SK-N-SH (cell line): Measurements from ENCODE around the gene SLC26A11. TPM values are rescaled to one million over a fixed set of nuclear protein-coding genes. Genes with fewer than 3 reads are reported as not detected.

Experiments used
- CTCF ChIA-PET: fragments of 300-600, 350-600 bp; formaldehyde crosslinking; extraction: SDS; loops from one replicate; lab custom pipeline; 2021; lab: Yijun Ruan, JAX
- POLR2A ChIA-PET: fragments of 350-600 bp; sonication (Branson Sonifier 250); formaldehyde crosslinking; extraction: SDS; loops from one replicate; lab custom pipeline; 2020; ENCODE audit warnings: antibody characterized with exemption, inconsistent platforms; lab: Yijun Ruan, JAX
- DNase-seq: peaks from one replicate; pipeline ENCODE4 v3.0.0; 2012
- H2AFZ ChIP-seq: fragments of 200-600 bp; sonication (generic); 2 replicates; pipeline ENCODE4 v1.8.1; 2016; ENCODE audit warnings: antibody characterized with exemption, mild to moderate bottlenecking, low read depth
- H3F3A ChIP-seq: fragments of 200-600 bp; sonication (generic); replicated peaks from 2 replicates; pipeline ENCODE3; 2016; ENCODE audit warnings: antibody characterized with exemption, mild to moderate bottlenecking; ENCODE audit not compliant: insufficient read depth
- H3K27ac ChIP-seq, 2 experiments: fragments of 200-500 bp in 1 of 2; fragments of 200-600 bp in 1 of 2; sonication (Bioruptor generic) in 1 of 2; sonication (generic), shearing (Covaris generic) in 1 of 2; 2 replicates each; pipeline versions ENCODE4 v1.5.1 to v1.6.1; 2014 to 2016; ENCODE audit warnings: low read depth in 2 of 2, inconsistent platforms in 1 of 2, low read length in 1 of 2, mild to moderate bottlenecking in 1 of 2, mixed read lengths in 1 of 2
- H3K27me3 ChIP-seq: fragments of 200-600 bp; sonication (generic), shearing (Covaris generic); 2 replicates; pipeline ENCODE4 v1.6.1; 2016; ENCODE audit warnings: mixed run types; ENCODE audit not compliant: insufficient read depth
- H3K36me3 ChIP-seq, 2 experiments: fragments of 200-500 bp in 1 of 2; fragments of 200-600 bp in 1 of 2; sonication (Bioruptor generic) in 1 of 2; sonication (generic) in 1 of 2; replicated peaks in 1 of 2; 2 replicates each; pipeline versions ENCODE3 to v1.5.1; 2014 to 2016; ENCODE audit warnings: low read length in 1 of 2, mild to moderate bottlenecking in 1 of 2; ENCODE audit not compliant: insufficient read depth in 2 of 2, control insufficient read depth in 1 of 2
- H3K4me1 ChIP-seq, 2 experiments: fragments of 200-500 bp in 1 of 2; fragments of 200-600 bp in 1 of 2; sonication (Bioruptor generic) in 1 of 2; sonication (generic), shearing (Covaris generic) in 1 of 2; 2 replicates each; pipeline versions ENCODE4 v1.5.1 to v1.6.1; 2014 to 2016; ENCODE audit warnings: low read depth in 1 of 2, low read length in 1 of 2, mixed run types in 1 of 2; ENCODE audit not compliant: insufficient read depth in 2 of 2, control insufficient read depth in 1 of 2
- H3K4me2 ChIP-seq: fragments of 200-600 bp; sonication (generic), shearing (Covaris generic); 2 replicates; pipeline ENCODE4 v1.6.1; 2017; ENCODE audit warnings: mixed run types
- H3K4me3 ChIP-seq, 2 experiments: fragments of 200-500 bp in 1 of 2; fragments of 200-600 bp in 1 of 2; sonication (Bioruptor generic) in 1 of 2; sonication (generic), shearing (Covaris generic) in 1 of 2; 2 replicates each; pipeline versions ENCODE4 v1.5.1 to v1.8.1; 2014 to 2016; ENCODE audit warnings: low read depth in 2 of 2, inconsistent platforms in 1 of 2, low read length in 1 of 2, mild to moderate bottlenecking in 1 of 2, mixed read lengths in 1 of 2, moderate library complexity in 1 of 2
- H3K79me2 ChIP-seq: fragments of 200-600 bp; sonication (generic); 2 replicates; pipeline ENCODE4 v1.8.1; 2017; ENCODE audit warnings: mild to moderate bottlenecking; ENCODE audit not compliant: insufficient read depth
- H3K9ac ChIP-seq: fragments of 200-600 bp; sonication (generic); 2 replicates; pipeline ENCODE4 v1.6.1; 2017; ENCODE audit warnings: mixed run types
- H3K9me2 ChIP-seq: fragments of 200-600 bp; sonication (generic); 2 replicates; pipeline ENCODE4 v1.6.1; 2017; ENCODE audit warnings: mixed run types
- H3K9me3 ChIP-seq: fragments of 200-600 bp; sonication (generic); 2 replicates; pipeline ENCODE4 v1.6.1; 2017; ENCODE audit warnings: mixed run types, mild to moderate bottlenecking, moderate library complexity
- H4K20me1 ChIP-seq: fragments of 200-600 bp; sonication (generic); 2 replicates; pipeline ENCODE4 v1.6.1; 2017; ENCODE audit warnings: mild to moderate bottlenecking, mixed run types; ENCODE audit not compliant: insufficient read depth
- EZH2phosphoT487 ChIP-seq: fragments of 200-600 bp; sonication (generic); IDR thresholded peaks from 2 replicates; pipeline ENCODE4 v1.6.1; 2017; ENCODE audit warnings: low read depth, mixed run types, mild to moderate bottlenecking, antibody characterized with exemption, moderate library complexity, borderline replicate concordance
- GATA2 ChIP-seq: sonication (generic); formaldehyde crosslinking; IDR thresholded peaks from 2 replicates; pipeline ENCODE4 v1.5.0; 2020; ENCODE audit warnings: mild to moderate bottlenecking, missing genetic modification reagents
- MEF2A ChIP-seq: IDR thresholded peaks from 2 replicates; pipeline ENCODE4 v1.4.0; 2012; ENCODE audit warnings: low read depth, borderline replicate concordance
- MXI1 ChIP-seq: IDR thresholded peaks from 2 replicates; pipeline ENCODE4 v1.6.1; 2012; ENCODE audit warnings: mild to moderate bottlenecking, low read depth, low read length, improper control_type of control experiment
- PBX3 ChIP-seq: IDR thresholded peaks from 2 replicates; pipeline ENCODE4; 2012
- RCOR1 ChIP-seq: fragments of 150-350 bp; IDR thresholded peaks from 2 replicates; pipeline ENCODE4 v1.6.1; 2017; ENCODE audit warnings: antibody characterized with exemption, low read length
- RFX5 ChIP-seq: IDR thresholded peaks from 2 replicates; pipeline ENCODE4 v1.6.1; 2012; ENCODE audit warnings: mild to moderate bottlenecking, improper control_type of control experiment, low read length
- SMC3 ChIP-seq: IDR thresholded peaks from 2 replicates; pipeline ENCODE4 v1.6.1; 2012; ENCODE audit warnings: low read depth, low read length, improper control_type of control experiment
- TCF12 ChIP-seq: IDR thresholded peaks from 2 replicates; pipeline ENCODE4 v1.4.0; 2012
- USF1 ChIP-seq: IDR thresholded peaks from 2 replicates; pipeline ENCODE4 v1.4.0; 2012; ENCODE audit warnings: low read depth, borderline replicate concordance
- USF2 ChIP-seq: fragments of 150-350 bp; IDR thresholded peaks from 2 replicates; pipeline ENCODE4 v1.6.1; 2017; ENCODE audit warnings: antibody characterized with exemption, low read length, low read depth, borderline replicate concordance
- ZBTB33 ChIP-seq: IDR thresholded peaks from 2 replicates; pipeline ENCODE4 v1.4.0; 2012; ENCODE audit warnings: low read depth, borderline replicate concordance
- WGBS: methylation state at CpG from one replicate; pipeline ENCODE4 v1.1.6; 2017; ENCODE audit warnings: low lambda C conversion rate; 5-methylcytosine and 5-hydroxymethylcytosine counted together
- polyA plus RNA-seq, 3 experiments: library from polyadenylated mRNA; depleted of rRNA; stranded (reverse); fragments of >200 nt; gene quantifications; 2 replicates each; pipeline ENCODE4 v1.2.3, GENCODE V29; 2012

SLC26A11 gene
- polyA plus RNA-seq, 1 of the 3 experiments (the other 2 are of a cell fraction) = 35.9 TPM

- DNase-seq = no peak
- Histone ChIP-seq H3K36me3 (peaks cover 19 to 68% of the 10 kb centered on the region in 2 experiments), H3K27me3 (no peaks in the 10 kb centered on the region), H3K9me3 (peaks cover 18% of the 10 kb centered on the region), H3K9ac (no peak overlapping the region), H3F3A (no peaks in the 10 kb centered on the region), H3K4me3 (no peak overlapping the region), H3K27ac (no peak overlapping the region), H4K20me1 (no peaks in the 10 kb centered on the region), H3K9me2 (no peaks in the 10 kb centered on the region), H3K4me2 (no peak overlapping the region), H3K79me2 (0 out of 2 replicates have a peak, but pooled peaks cover 6% of the 10 kb centered on the region), H3K4me1 (no peaks in the 10 kb centered on the region), H2AFZ (no peak overlapping the region)
- ChIA-PET POLR2A (no interaction called here), CTCF (interaction anchor here (1.0 to 1.8 kb wide), 3 partner anchors 16 to 154 kb away, joined by 4 to 7 read pairs (median 5); no protein-coding TSS in a partner anchor)
- 93% methylated on average over 9 of the region's 10 CpGs for WGBS
- no peak for TF ChIP-seq TCF12
- TF ChIP-seq EZH2phosphoT487 = no peak
- no peak for TF ChIP-seq USF1
- TF ChIP-seq RCOR1 = no peak
- no peak for TF ChIP-seq MXI1
- no peak for TF ChIP-seq PBX3
These were observed 17.2 kb downstream of the SLC26A11 start for GRCh38 chr17:80237386-80237785.

- H2AFZ ChIP-seq = no peak overlapping the region
- no peak overlapping the region for H3K27ac ChIP-seq
- no peak overlapping the region for H3K4me2 ChIP-seq
These were observed 22.3 kb downstream of the SLC26A11 start for GRCh38 chr17:80242505-80242904.

More at GRCh38 chr17:80242505-80242904, 22.3 kb downstream of the SLC26A11 start:
- ChIA-PET CTCF (interaction anchor here (1.0 kb wide), 1 partner anchor 234 kb away, joined by 3 read pairs; no protein-coding TSS in a partner anchor), POLR2A (no interaction called here)
- H3F3A ChIP-seq = no peaks in the 10 kb centered on the region
- no peaks in the 10 kb centered on the region for H3K4me1 ChIP-seq
- peaks cover 23 to 36% of the 10 kb centered on the region in 2 experiments for H3K36me3 ChIP-seq
- no peak overlapping the region for H3K9ac ChIP-seq
- WGBS = 86% methylated on average over 14 of the region's 14 CpGs
- no peaks in the 10 kb centered on the region for H3K79me2 ChIP-seq
- TF ChIP-seq GATA2 (CRISPR knock-in tag) = no peak
- TF ChIP-seq RFX5 = no peak
- TF ChIP-seq ZBTB33 = no peak
- no peak for TF ChIP-seq MXI1
- no peak for TF ChIP-seq SMC3
- no peak for TF ChIP-seq MEF2A
- no peak for TF ChIP-seq USF2
- no peaks in the 10 kb centered on the region for H3K9me3 ChIP-seq
- H3K4me3 ChIP-seq = no peak overlapping the region
- no peak for DNase-seq
- H3K27me3 ChIP-seq = no peaks in the 10 kb centered on the region
- H4K20me1 ChIP-seq = no peaks in the 10 kb centered on the region
- H3K9me2 ChIP-seq = no peaks in the 10 kb centered on the region
